ENCODE measurements around the gene CCT5.

The CCT5 gene

DNA sequence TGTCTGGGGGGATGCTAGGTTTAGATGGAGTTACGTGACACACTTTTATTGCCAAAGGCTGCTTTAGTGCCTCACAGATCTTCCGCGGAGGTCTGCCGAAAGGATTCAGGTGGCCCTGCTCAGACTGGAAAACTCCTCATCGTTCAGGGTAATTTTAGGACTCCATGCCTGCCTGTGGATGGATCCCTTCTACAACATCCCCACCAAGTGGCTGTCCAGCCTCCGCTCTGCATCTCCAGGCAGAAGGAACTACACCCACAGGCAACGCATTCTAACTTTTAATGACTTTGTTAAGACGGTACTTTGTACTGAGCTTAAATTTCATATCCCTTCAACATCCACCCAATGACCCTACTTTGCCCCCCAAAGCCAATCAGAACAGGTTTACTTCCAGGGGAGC is 29.8 kb upstream of the CCT5 start:
- no peaks in the 10 kb centered on the region for H3K27me3 ChIP-seq (ENCODE audit: control insufficient read depth, insufficient read depth, low read length)
- no peak overlapping the region for H3K4me3 ChIP-seq (ENCODE audit: low read length)
- H3K27ac ChIP-seq (ENCODE audit: low read length) = no peak overlapping the region
- no peaks in the 10 kb centered on the region for H3K4me1 ChIP-seq (ENCODE audit: control insufficient read depth, insufficient read depth, low read length)
- no peaks in the 10 kb centered on the region for H3K9me3 ChIP-seq (ENCODE audit: control insufficient read depth, insufficient read depth, low read length)
- no peaks in the 10 kb centered on the region for H3K36me3 ChIP-seq (ENCODE audit: control insufficient read depth, insufficient read depth, low read length)
- no peak for DNase-seq (ENCODE audit: low read depth, low spot score)
- WGBS (ENCODE audit: insufficient coverage, insufficient read length) = no CpG with 5 or more reads among the region's 8 CpGs

DNA sequence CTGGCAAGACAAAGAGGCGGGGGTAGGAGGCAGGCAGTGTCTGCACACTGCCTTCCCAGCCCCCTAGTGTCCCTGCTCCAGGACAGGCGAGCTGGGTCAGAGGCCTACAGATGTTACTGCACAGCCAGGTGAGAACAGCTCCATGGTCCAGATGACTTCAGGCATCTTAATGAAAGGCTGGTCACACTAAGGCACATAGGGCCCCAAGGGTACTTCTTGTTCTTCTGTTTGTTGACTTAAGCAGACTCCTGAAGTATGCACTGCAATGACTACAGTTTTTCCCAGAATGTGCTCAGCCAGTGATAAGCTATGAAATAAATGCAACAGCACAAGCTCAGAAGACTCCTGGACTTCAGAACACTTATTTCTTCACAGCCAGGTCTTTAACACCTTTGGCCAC is 27.8 kb upstream of the CCT5 start:
- DNase-seq (ENCODE audit: low read depth, low spot score) = no peak
- H3K9me3 ChIP-seq (ENCODE audit: control insufficient read depth, insufficient read depth, low read length) = no peaks in the 10 kb centered on the region
- H3K4me1 ChIP-seq (ENCODE audit: control insufficient read depth, insufficient read depth, low read length) = no peaks in the 10 kb centered on the region
- H3K27me3 ChIP-seq (ENCODE audit: control insufficient read depth, insufficient read depth, low read length) = no peaks in the 10 kb centered on the region
- H3K27ac ChIP-seq (ENCODE audit: low read length) = no peak overlapping the region
- no peak overlapping the region for H3K4me3 ChIP-seq (ENCODE audit: low read length)
- no CpG with 5 or more reads among the region's 2 CpGs for WGBS (ENCODE audit: insufficient coverage, insufficient read length)
- H3K36me3 ChIP-seq (ENCODE audit: control insufficient read depth, insufficient read depth, low read length) = no peaks in the 10 kb centered on the region

DNA sequence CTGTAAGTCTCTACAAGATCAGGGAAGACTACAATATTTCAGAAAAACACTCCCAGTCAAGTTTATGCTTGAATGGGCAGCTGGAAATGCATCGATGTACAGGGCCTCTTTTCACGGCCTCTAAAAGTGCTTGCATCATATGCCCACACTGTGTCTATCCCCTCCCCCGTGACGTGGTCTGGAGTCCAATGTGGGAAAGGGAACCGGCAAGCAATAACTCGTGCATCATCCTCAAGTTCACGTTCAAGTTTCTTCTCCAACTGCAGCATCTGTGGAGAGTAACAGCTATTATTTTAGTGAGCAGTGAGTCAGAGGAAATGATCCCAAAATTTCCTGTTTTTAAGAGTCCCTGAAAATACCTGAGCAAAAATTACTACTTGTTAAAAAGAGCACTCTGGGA is 22.7 kb upstream of the CCT5 start:
- no peak for DNase-seq (ENCODE audit: low read depth, low spot score)
- no peaks in the 10 kb centered on the region for H3K27me3 ChIP-seq (ENCODE audit: control insufficient read depth, insufficient read depth, low read length)
- H3K9me3 ChIP-seq (ENCODE audit: control insufficient read depth, insufficient read depth, low read length) = no peaks in the 10 kb centered on the region
- no peaks in the 10 kb centered on the region for H3K4me1 ChIP-seq (ENCODE audit: control insufficient read depth, insufficient read depth, low read length)
- no peaks in the 10 kb centered on the region for H3K36me3 ChIP-seq (ENCODE audit: control insufficient read depth, insufficient read depth, low read length)
- WGBS (ENCODE audit: insufficient coverage, insufficient read length) = no CpG with 5 or more reads among the region's 7 CpGs
- H3K4me3 ChIP-seq (ENCODE audit: low read length) = no peak overlapping the region
- H3K27ac ChIP-seq (ENCODE audit: low read length) = no peak overlapping the region

DNA sequence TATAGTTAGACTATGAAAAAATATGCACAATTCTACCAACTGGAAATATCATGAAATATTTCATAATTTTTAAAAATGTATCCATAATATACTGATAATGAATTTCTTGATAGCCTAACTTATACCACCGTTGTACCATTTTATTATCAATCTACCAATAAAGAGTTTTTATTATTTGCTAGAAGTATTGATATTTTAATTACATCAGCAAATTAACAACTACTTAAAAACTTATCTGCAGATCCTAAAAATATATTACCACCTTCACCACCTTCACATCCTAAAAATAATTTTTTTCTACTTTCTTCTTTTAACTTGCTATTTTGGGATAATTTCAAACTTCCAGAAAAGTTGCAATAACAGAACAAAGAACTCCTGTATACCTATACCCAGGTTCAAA is 21.8 kb upstream of the CCT5 start:
- H3K4me3 ChIP-seq (ENCODE audit: low read length) = no peak overlapping the region
- H3K4me1 ChIP-seq (ENCODE audit: control insufficient read depth, insufficient read depth, low read length) = no peaks in the 10 kb centered on the region
- no peak for DNase-seq (ENCODE audit: low read depth, low spot score)
- no peaks in the 10 kb centered on the region for H3K27me3 ChIP-seq (ENCODE audit: control insufficient read depth, insufficient read depth, low read length)
- H3K27ac ChIP-seq (ENCODE audit: low read length) = no peak overlapping the region
- WGBS (ENCODE audit: insufficient coverage, insufficient read length) = no CpG with 5 or more reads among the region's 1 CpG
- 0 out of 2 replicates have a peak, but pooled peaks cover 2% of the 10 kb centered on the region for H3K36me3 ChIP-seq (ENCODE audit: control insufficient read depth, insufficient read depth, low read length)
- H3K9me3 ChIP-seq (ENCODE audit: control insufficient read depth, insufficient read depth, low read length) = no peaks in the 10 kb centered on the region

DNA sequence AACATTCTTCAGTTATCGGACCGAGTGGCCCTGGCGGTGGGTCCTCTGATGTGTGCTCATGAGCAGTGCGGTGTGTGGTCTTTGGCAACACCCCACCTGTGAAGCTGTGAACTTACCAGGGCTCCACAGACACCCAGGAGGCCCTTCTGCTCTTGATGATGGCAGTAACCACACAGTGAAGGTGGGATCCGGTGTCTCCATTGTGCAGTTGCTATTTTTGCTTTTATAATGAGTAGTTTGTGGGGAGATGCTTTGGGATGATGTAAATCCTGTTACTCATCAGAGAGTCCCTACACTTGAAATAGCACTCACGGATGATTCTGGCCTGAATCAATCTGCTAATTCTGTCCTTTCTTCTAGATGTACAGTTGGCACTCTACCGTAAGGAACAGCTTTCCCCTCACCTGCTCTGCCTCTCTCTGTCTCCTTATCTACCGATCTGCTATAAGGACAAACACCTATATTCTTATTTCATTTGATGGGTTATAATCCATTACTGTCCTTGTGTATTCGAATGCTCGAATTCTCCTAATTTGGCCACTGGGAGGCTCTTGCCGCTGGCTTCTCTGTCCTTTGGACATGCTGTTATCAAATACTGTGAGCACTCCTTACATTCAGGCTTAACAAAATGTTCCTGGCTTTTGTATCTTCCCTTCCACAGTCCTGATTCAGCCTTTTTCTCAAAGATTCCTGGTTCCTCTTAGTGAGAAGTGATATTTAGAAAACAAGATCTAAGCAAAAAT is 20.6 kb upstream of the CCT5 start:
- Histone ChIP-seq H3K27ac (ENCODE audit: low read length) (no peak overlapping the region), H3K4me3 (ENCODE audit: low read length) (no peak overlapping the region), H3K27me3 (ENCODE audit: control insufficient read depth, insufficient read depth, low read length) (no peaks in the 10 kb centered on the region), H3K4me1 (ENCODE audit: control insufficient read depth, insufficient read depth, low read length) (no peaks in the 10 kb centered on the region), H3K36me3 (ENCODE audit: control insufficient read depth, insufficient read depth, low read length) (0 out of 2 replicates have a peak, but pooled peaks cover 2% of the 10 kb centered on the region), H3K9me3 (ENCODE audit: control insufficient read depth, insufficient read depth, low read length) (no peaks in the 10 kb centered on the region)
- DNase-seq (ENCODE audit: low read depth, low spot score) = no peak
- WGBS (ENCODE audit: insufficient coverage, insufficient read length) = no CpG with 5 or more reads among the region's 11 CpGs

DNA sequence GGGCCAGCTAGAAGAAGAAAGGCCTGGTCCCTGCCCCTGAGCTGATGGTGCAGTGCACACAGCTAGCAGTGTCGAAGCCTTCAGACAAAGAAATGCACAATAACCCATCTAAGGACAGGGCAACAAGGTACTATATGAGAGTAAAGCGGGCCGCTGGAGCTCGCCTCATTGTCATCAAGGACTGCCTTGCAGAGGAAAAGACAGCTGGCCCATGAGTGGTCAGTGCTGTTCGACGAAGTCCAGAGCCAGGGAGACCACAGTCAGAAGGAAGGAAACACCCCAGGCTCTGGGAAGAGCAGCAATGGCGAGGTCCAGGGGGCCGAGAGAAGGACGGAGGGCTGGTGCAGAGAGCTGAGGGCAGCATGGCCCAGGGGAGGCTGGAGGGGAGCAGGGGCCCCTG is 17.7 kb upstream of the CCT5 start:
- H3K36me3 ChIP-seq (ENCODE audit: control insufficient read depth, insufficient read depth, low read length) = 0 out of 2 replicates have a peak, but pooled peaks cover 2% of the 10 kb centered on the region
- no CpG with 5 or more reads among the region's 9 CpGs for WGBS (ENCODE audit: insufficient coverage, insufficient read length)
- H3K27ac ChIP-seq (ENCODE audit: low read length) = no peak overlapping the region
- no peaks in the 10 kb centered on the region for H3K9me3 ChIP-seq (ENCODE audit: control insufficient read depth, insufficient read depth, low read length)
- H3K4me1 ChIP-seq (ENCODE audit: control insufficient read depth, insufficient read depth, low read length) = no peaks in the 10 kb centered on the region
- H3K4me3 ChIP-seq (ENCODE audit: low read length) = no peak overlapping the region
- H3K27me3 ChIP-seq (ENCODE audit: control insufficient read depth, insufficient read depth, low read length) = no peaks in the 10 kb centered on the region
- no peak for DNase-seq (ENCODE audit: low read depth, low spot score)

DNA sequence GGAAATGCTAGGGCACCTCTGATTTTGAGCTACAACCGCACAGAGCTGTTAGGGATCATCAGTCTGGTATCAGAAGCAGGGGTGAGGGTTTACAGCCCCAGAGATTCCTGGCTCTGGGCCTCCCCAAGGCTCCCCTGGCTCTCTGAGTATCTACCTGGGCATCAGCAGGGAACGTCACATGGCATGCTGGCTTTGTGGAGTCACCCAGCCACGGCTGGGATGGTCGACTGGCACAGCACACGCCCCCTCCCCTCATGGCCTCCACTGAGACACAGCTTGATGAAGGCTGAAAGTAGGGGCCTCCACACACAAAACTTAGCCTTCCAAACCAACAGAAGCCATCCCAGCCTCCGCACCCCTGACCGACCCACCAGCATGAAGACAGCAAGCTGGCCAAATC is 17.1 kb upstream of the CCT5 start:
- H3K36me3 ChIP-seq (ENCODE audit: control insufficient read depth, insufficient read depth, low read length) = 0 out of 2 replicates have a peak, but pooled peaks cover 2% of the 10 kb centered on the region
- no peak overlapping the region for H3K27ac ChIP-seq (ENCODE audit: low read length)
- no peak overlapping the region for H3K4me3 ChIP-seq (ENCODE audit: low read length)
- H3K4me1 ChIP-seq (ENCODE audit: control insufficient read depth, insufficient read depth, low read length) = no peaks in the 10 kb centered on the region
- H3K9me3 ChIP-seq (ENCODE audit: control insufficient read depth, insufficient read depth, low read length) = no peaks in the 10 kb centered on the region
- no peaks in the 10 kb centered on the region for H3K27me3 ChIP-seq (ENCODE audit: control insufficient read depth, insufficient read depth, low read length)
- DNase-seq (ENCODE audit: low read depth, low spot score) = no peak
- no CpG with 5 or more reads among the region's 7 CpGs for WGBS (ENCODE audit: insufficient coverage, insufficient read length)

DNA sequence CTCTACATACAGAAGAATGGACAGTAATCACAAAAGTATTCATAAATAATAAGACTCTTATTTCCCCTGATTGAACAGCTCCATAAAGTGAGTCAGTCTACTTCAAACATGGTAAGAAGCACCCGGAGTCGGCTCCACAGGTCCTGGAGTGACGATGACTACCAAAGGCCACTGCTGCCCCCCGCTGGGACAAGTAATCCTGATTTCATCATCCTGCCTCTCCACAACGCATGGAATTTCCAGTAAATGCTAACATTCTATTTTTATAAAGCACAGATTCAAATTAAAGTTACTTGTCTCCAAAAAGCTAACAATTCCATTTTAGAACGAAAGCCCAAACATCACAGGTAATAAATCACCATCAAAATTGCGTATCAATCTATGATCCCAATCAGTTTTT is 16.6 kb upstream of the CCT5 start:
- Histone ChIP-seq H3K4me3 (ENCODE audit: low read length) (no peak overlapping the region), H3K27ac (ENCODE audit: low read length) (no peak overlapping the region), H3K27me3 (ENCODE audit: control insufficient read depth, insufficient read depth, low read length) (no peaks in the 10 kb centered on the region), H3K9me3 (ENCODE audit: control insufficient read depth, insufficient read depth, low read length) (no peaks in the 10 kb centered on the region), H3K4me1 (ENCODE audit: control insufficient read depth, insufficient read depth, low read length) (no peaks in the 10 kb centered on the region), H3K36me3 (ENCODE audit: control insufficient read depth, insufficient read depth, low read length) (0 out of 2 replicates have a peak, but pooled peaks cover 2% of the 10 kb centered on the region)
- no CpG with 5 or more reads among the region's 7 CpGs for WGBS (ENCODE audit: insufficient coverage, insufficient read length)
- DNase-seq (ENCODE audit: low read depth, low spot score) = no peak

DNA sequence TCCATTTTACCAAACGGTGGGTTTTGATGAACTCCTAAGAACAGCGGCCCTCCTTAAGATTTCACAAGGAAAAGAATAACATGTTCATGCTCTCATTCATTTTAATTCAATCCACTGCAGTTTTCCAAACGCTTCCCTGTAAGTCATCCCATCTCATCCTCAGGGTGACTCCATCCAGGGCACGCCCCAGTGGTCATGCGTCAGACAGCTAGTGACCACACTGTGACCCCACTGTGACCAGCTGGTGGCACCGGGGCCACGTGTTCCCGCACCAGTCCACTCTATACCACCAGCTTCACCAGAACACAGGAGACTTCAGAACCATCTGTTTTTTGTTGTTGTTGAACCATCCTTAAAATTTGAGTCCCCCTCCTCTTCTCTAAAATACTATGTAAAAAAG is 14.7 kb upstream of the CCT5 start:
- 0 out of 2 replicates have a peak, but pooled peaks cover 2% of the 10 kb centered on the region for H3K36me3 ChIP-seq (ENCODE audit: control insufficient read depth, insufficient read depth, low read length)
- WGBS (ENCODE audit: insufficient coverage, insufficient read length) = no CpG with 5 or more reads among the region's 8 CpGs
- H3K4me3 ChIP-seq (ENCODE audit: low read length) = no peak overlapping the region
- no peak for DNase-seq (ENCODE audit: low read depth, low spot score)
- no peaks in the 10 kb centered on the region for H3K9me3 ChIP-seq (ENCODE audit: control insufficient read depth, insufficient read depth, low read length)
- no peaks in the 10 kb centered on the region for H3K27me3 ChIP-seq (ENCODE audit: control insufficient read depth, insufficient read depth, low read length)
- H3K4me1 ChIP-seq (ENCODE audit: control insufficient read depth, insufficient read depth, low read length) = no peaks in the 10 kb centered on the region
- H3K27ac ChIP-seq (ENCODE audit: low read length) = no peak overlapping the region

DNA sequence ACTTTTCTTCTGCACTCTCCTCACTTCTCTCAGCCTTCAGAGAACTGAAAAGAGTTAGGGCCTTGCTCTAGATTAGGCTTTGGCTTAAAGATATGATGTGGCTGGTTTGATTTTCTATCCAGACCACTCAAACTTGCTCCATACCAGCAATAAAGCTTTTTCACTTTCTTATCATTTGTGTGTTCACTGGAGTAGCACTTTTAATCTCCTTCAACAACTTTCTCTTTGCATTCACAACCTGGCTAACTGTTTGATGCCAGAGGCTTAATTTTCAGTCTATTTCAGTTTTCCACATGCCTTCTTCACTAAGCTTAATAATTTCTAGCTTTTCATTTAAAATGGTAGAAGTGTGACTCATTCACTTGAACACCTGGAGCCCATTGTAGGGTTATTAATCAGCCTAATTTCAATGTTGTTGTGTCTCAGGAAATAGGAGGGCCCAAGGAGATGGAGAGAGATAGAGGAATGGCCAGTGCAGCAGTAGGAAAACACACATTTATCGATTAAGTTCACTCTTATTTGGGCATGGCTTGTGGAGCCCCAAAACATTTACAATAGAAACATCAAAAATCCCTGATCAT is 6.3 kb upstream of the CCT5 start:
- Histone ChIP-seq H3K27ac (ENCODE audit: low read length) (no peak overlapping the region), H3K9me3 (ENCODE audit: control insufficient read depth, insufficient read depth, low read length) (no peaks in the 10 kb centered on the region), H3K4me3 (ENCODE audit: low read length) (no peak overlapping the region), H3K27me3 (ENCODE audit: control insufficient read depth, insufficient read depth, low read length) (no peaks in the 10 kb centered on the region), H3K4me1 (ENCODE audit: control insufficient read depth, insufficient read depth, low read length) (no peaks in the 10 kb centered on the region), H3K36me3 (ENCODE audit: control insufficient read depth, insufficient read depth, low read length) (no peaks in the 10 kb centered on the region)
- no CpG with 5 or more reads among the region's 1 CpG for WGBS (ENCODE audit: insufficient coverage, insufficient read length)
- no peak for DNase-seq (ENCODE audit: low read depth, low spot score)

Measured in iPS DF 6.9 (cell line).